ENCODE measurements around the gene CRABP2.

The CRABP2 gene

GRCh38 chr1:156669794-156670193 lies 35.6 kb downstream of the CRABP2 start:
- H3K36me3 ChIP-seq (ENCODE audit: insufficient read depth, low read length), result no peaks in the 10 kb centered on the region
- no peaks in the 10 kb centered on the region for H3K9me3 ChIP-seq (ENCODE audit: insufficient read depth, low read length, severe bottlenecking)
- no peak overlapping the region for H3K4me2 ChIP-seq (ENCODE audit: insufficient read depth, low read length)
- H3K27me3 ChIP-seq (ENCODE audit: insufficient read depth, low read length, poor library complexity), result peaks cover 37% of the 10 kb centered on the region
- no peaks in the 10 kb centered on the region for H3K4me1 ChIP-seq (ENCODE audit: insufficient read depth, low read length)
- H2AFZ ChIP-seq (ENCODE audit: low read depth, low read length), result no peak overlapping the region
- H3K4me3 ChIP-seq (ENCODE audit: low read depth in 1 of 2, low read length in 2 of 2), result no peak overlapping the region
- no peak for TF ChIP-seq CTCF (IDR thresholded peaks at IDR 0.05; ENCODE audit: borderline replicate concordance, extremely low read depth, low read length, poor library complexity, severe bottlenecking)
- no peak for TF ChIP-seq EZH2 (IDR thresholded peaks at IDR 0.05; ENCODE audit: borderline replicate concordance, low read depth, low read length, severe bottlenecking)
- DNase-seq, result no peak
- no peak overlapping the region for H3K9ac ChIP-seq (ENCODE audit: low read depth, low read length)
- H4K20me1 ChIP-seq (ENCODE audit: insufficient read depth, low read length), result peaks cover 12% of the 10 kb centered on the region
- no peak overlapping the region for H3K27ac ChIP-seq (ENCODE audit: low read length)
- H3K79me2 ChIP-seq (ENCODE audit: insufficient read depth, low read length), result no peaks in the 10 kb centered on the region
- ATAC-seq (ENCODE audit: insufficient read depth, low read depth), result no peak

- Histone ChIP-seq H4K20me1 (ENCODE audit: insufficient read depth, low read length) (peaks cover 9% of the 10 kb centered on the region; the same call in 1 of the 2 replicates), H3K36me3 (ENCODE audit: insufficient read depth, low read length) (no peaks in the 10 kb centered on the region), H3K4me2 (ENCODE audit: insufficient read depth, low read length) (no peak overlapping the region), H3K9ac (ENCODE audit: low read depth, low read length) (no peak overlapping the region), H3K4me3 (ENCODE audit: low read depth in 1 of 2, low read length in 2 of 2) (no peak overlapping the region), H3K4me1 (ENCODE audit: insufficient read depth, low read length) (no peaks in the 10 kb centered on the region), H3K9me3 (ENCODE audit: insufficient read depth, low read length, severe bottlenecking) (no peaks in the 10 kb centered on the region), H3K27ac (ENCODE audit: low read length) (no peak overlapping the region), H3K27me3 (ENCODE audit: insufficient read depth, low read length, poor library complexity) (peaks cover 30% of the 10 kb centered on the region), H3K79me2 (ENCODE audit: insufficient read depth, low read length) (no peaks in the 10 kb centered on the region), H2AFZ (ENCODE audit: low read depth, low read length) (no peak overlapping the region)
- ATAC-seq (ENCODE audit: insufficient read depth, low read depth) (no peak), DNase-seq (no peak)
- TF ChIP-seq EZH2 (IDR thresholded peaks at IDR 0.05; ENCODE audit: borderline replicate concordance, low read depth, low read length, severe bottlenecking), result no peak
Measured at GRCh38 chr1:156668801-156669637, 36.4 kb downstream of the CRABP2 start.

- H2AFZ ChIP-seq (ENCODE audit: low read depth, low read length), result no peak overlapping the region
- H3K4me2 ChIP-seq (ENCODE audit: insufficient read depth, low read length), result no peak overlapping the region
Measured at GRCh38 chr1:156667968-156668709, 37.2 kb downstream of the CRABP2 start.

More at GRCh38 chr1:156667968-156668709, 37.2 kb downstream of the CRABP2 start:
- Histone ChIP-seq H3K79me2 (ENCODE audit: insufficient read depth, low read length) (no peaks in the 10 kb centered on the region), H3K36me3 (ENCODE audit: insufficient read depth, low read length) (no peaks in the 10 kb centered on the region), H3K9ac (ENCODE audit: low read depth, low read length) (no peak overlapping the region), H4K20me1 (ENCODE audit: insufficient read depth, low read length) (peaks cover 4% of the 10 kb centered on the region; the same call in 1 of the 2 replicates), H3K27me3 (ENCODE audit: insufficient read depth, low read length, poor library complexity) (peaks cover 21% of the 10 kb centered on the region), H3K4me3 (ENCODE audit: low read depth in 1 of 2, low read length in 2 of 2) (no peak overlapping the region), H3K9me3 (ENCODE audit: insufficient read depth, low read length, severe bottlenecking) (no peaks in the 10 kb centered on the region), H3K4me1 (ENCODE audit: insufficient read depth, low read length) (no peaks in the 10 kb centered on the region), H3K27ac (ENCODE audit: low read length) (no peak overlapping the region)
- TF ChIP-seq EZH2 (IDR thresholded peaks at IDR 0.05; ENCODE audit: borderline replicate concordance, low read depth, low read length, severe bottlenecking), result no peak
- TF ChIP-seq CTCF (IDR thresholded peaks at IDR 0.05; ENCODE audit: borderline replicate concordance, extremely low read depth, low read length, poor library complexity, severe bottlenecking), result no peak
- DNase-seq (no peak), ATAC-seq (ENCODE audit: insufficient read depth, low read depth) (no peak)
